AG04449 (cell line): ENCODE measurements around the gene LPP.
A peak's percentile ranks its signal among the peaks of the same experiment; 100 is the strongest.

Source experiments
- CTCF ChIA-PET: fragments of 350-600 bp; formaldehyde crosslinking; extraction: SDS; loops from one replicate; lab custom pipeline; 2021; ENCODE audit warnings: antibody characterized with exemption; lab: Yijun Ruan, JAX
- POLR2A ChIA-PET: fragments of 400-600, 350-600 bp; formaldehyde crosslinking; extraction: SDS; loops from one replicate; lab custom pipeline; 2020; ENCODE audit warnings: antibody characterized with exemption, inconsistent platforms; lab: Yijun Ruan, JAX
- DNase-seq: peaks from one replicate; pipeline ENCODE4 v3.0.0-alpha.2; 2010; ENCODE audit warnings: low read depth, low spot score
- H3K4me3 ChIP-seq: 2 replicates; pipeline ENCODE4 v1.5.1; 2011; ENCODE audit warnings: low read depth, mild to moderate bottlenecking, control low read depth, low read length
- CTCF ChIP-seq: IDR thresholded peaks from one replicate; pipeline ENCODE4 v1.5.1; 2011; ENCODE audit warnings: mild to moderate bottlenecking, moderate library complexity, low read length, control low read depth, inconsistent platforms; ENCODE audit not compliant: insufficient read depth; ENCODE audit errors: missing control alignments

The LPP gene

GRCh38 chr3:188707381-188708288, 553.7 kb downstream of the LPP start:
- H3K4me3 ChIP-seq = no peak overlapping the region
- ChIA-PET CTCF (interaction anchor here (1.9 kb wide), 1 partner anchor 967 kb away, joined by 6 read pairs; no protein-coding TSS in a partner anchor), POLR2A (no interaction called here)
- no peak for TF ChIP-seq CTCF
- DNase-seq = no peak

- no peak for TF ChIP-seq CTCF
- DNase-seq = no peak
- ChIA-PET CTCF (no interaction called here), POLR2A (no interaction called here)
- no peak overlapping the region for H3K4me3 ChIP-seq
These were observed 557.9 kb downstream of the LPP start for GRCh38 chr3:188711881-188712247.

GRCh38 chr3:188712248-188712924, 558.4 kb downstream of the LPP start:
- POLR2A ChIA-PET = no interaction called here
- CTCF ChIA-PET = no interaction called here

GRCh38 chr3:188712991-188713390, 559.0 kb downstream of the LPP start:
- POLR2A ChIA-PET = no interaction called here
- no peak for TF ChIP-seq CTCF
- H3K4me3 ChIP-seq = no peak overlapping the region
- DNase-seq = no peak
- CTCF ChIA-PET = interaction anchor here (0.9 to 1.3 kb wide), 5 partner anchors 12 to 974 kb away, joined by 3 to 6 read pairs (median 4); no protein-coding TSS in a partner anchor

More at GRCh38 chr3:188712248-188712924, 558.4 kb downstream of the LPP start:
- peak; percentile 53 for DNase-seq
- no peak overlapping the region for H3K4me3 ChIP-seq
- TF ChIP-seq CTCF = no peak

GRCh38 chr3:188719545-188719944, 565.6 kb downstream of the LPP start:
- POLR2A ChIA-PET = no interaction called here
- CTCF ChIA-PET = interaction anchor here (1.4 kb wide), 2 partner anchors 9 to 235 kb away, joined by 3 read pairs; no protein-coding TSS in a partner anchor
- no peak for TF ChIP-seq CTCF
- H3K4me3 ChIP-seq = no peak overlapping the region
- no peak for DNase-seq

- CTCF ChIA-PET = interaction anchor here (1.4 to 1.6 kb wide), 2 partner anchors 10 to 235 kb away, joined by 3 to 6 read pairs; no protein-coding TSS in a partner anchor
- TF ChIP-seq CTCF = no peak
- POLR2A ChIA-PET = no interaction called here
- DNase-seq = no peak
- H3K4me3 ChIP-seq = no peak overlapping the region
These were observed 566.3 kb downstream of the LPP start for GRCh38 chr3:188720215-188720614.
